ENCODE data around the gene AKAP12.
"Not testable (repeated sequence)": the region's sequence is repeated elsewhere in the genome, so short reads cannot be mapped to it uniquely, and the experiment has no call there.

Gene AKAP12

GRCh38 chr6:151340219-151340978 lies 100.6 kb downstream of the AKAP12 start:
- TF ChIP-seq, protein P1, sequence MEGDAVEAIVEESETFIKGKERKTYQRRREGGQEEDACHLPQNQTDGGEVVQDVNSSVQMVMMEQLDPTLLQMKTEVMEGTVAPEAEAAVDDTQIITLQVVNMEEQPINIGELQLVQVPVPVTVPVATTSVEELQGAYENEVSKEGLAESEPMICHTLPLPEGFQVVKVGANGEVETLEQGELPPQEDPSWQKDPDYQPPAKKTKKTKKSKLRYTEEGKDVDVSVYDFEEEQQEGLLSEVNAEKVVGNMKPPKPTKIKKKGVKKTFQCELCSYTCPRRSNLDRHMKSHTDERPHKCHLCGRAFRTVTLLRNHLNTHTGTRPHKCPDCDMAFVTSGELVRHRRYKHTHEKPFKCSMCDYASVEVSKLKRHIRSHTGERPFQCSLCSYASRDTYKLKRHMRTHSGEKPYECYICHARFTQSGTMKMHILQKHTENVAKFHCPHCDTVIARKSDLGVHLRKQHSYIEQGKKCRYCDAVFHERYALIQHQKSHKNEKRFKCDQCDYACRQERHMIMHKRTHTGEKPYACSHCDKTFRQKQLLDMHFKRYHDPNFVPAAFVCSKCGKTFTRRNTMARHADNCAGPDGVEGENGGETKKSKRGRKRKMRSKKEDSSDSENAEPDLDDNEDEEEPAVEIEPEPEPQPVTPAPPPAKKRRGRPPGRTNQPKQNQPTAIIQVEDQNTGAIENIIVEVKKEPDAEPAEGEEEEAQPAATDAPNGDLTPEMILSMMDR (IDR thresholded peaks at IDR 0.05): no peak

GRCh38 chr6:151341476-151342195 lies 101.9 kb downstream of the AKAP12 start:
- TF ChIP-seq, protein P1 (IDR thresholded peaks at IDR 0.05): no peak
- Histone ChIP-seq H3K9me3 (ENCODE audit: control insufficient read depth, low read length) (no peaks in the 10 kb centered on the region), H3K4me3 (ENCODE audit: low read depth, low read length) (no peak overlapping the region), H3K27ac (no peak overlapping the region), H3K9ac (no peak overlapping the region), H3K4me1 (no peaks in the 10 kb centered on the region), H3K27me3 (ENCODE audit: control insufficient read depth, insufficient read depth, low read length) (no peaks in the 10 kb centered on the region), H3K4me2 (ENCODE audit: low read length) (no peak overlapping the region), H3K36me3 (ENCODE audit: control insufficient read depth, insufficient read depth, low read length) (no peaks in the 10 kb centered on the region), H2AFZ (no peak overlapping the region), H3K79me2 (no peaks in the 10 kb centered on the region)

More at GRCh38 chr6:151340219-151340978, 100.6 kb downstream of the AKAP12 start:
- no peak overlapping the region for H3K4me3 ChIP-seq (ENCODE audit: low read depth, low read length)
- no peaks in the 10 kb centered on the region for H3K79me2 ChIP-seq
- H3K4me2 ChIP-seq (ENCODE audit: low read length): no peak overlapping the region
- no peaks in the 10 kb centered on the region for H3K4me1 ChIP-seq
- no peak overlapping the region for H2AFZ ChIP-seq
- H3K27ac ChIP-seq: no peak overlapping the region
- no peaks in the 10 kb centered on the region for H3K9me3 ChIP-seq (ENCODE audit: control insufficient read depth, low read length)
- H3K9ac ChIP-seq: no peak overlapping the region
- H3K27me3 ChIP-seq (ENCODE audit: control insufficient read depth, insufficient read depth, low read length): no peaks in the 10 kb centered on the region
- H3K36me3 ChIP-seq (ENCODE audit: control insufficient read depth, insufficient read depth, low read length): no peaks in the 10 kb centered on the region

- H3K9ac ChIP-seq; H3K36me3 ChIP-seq (ENCODE audit: control insufficient read depth, insufficient read depth, low read length); H3K4me2 ChIP-seq (ENCODE audit: low read length); H3K9me3 ChIP-seq (ENCODE audit: control insufficient read depth, low read length); H3K27me3 ChIP-seq (ENCODE audit: control insufficient read depth, insufficient read depth, low read length); H3K4me1 ChIP-seq; H2AFZ ChIP-seq; H3K79me2 ChIP-seq; H3K4me3 ChIP-seq (ENCODE audit: low read depth, low read length); H3K27ac ChIP-seq: not testable (repeated sequence)
Measured at GRCh38 chr6:151342750-151343149, 103.0 kb downstream of the AKAP12 start.

DNA sequence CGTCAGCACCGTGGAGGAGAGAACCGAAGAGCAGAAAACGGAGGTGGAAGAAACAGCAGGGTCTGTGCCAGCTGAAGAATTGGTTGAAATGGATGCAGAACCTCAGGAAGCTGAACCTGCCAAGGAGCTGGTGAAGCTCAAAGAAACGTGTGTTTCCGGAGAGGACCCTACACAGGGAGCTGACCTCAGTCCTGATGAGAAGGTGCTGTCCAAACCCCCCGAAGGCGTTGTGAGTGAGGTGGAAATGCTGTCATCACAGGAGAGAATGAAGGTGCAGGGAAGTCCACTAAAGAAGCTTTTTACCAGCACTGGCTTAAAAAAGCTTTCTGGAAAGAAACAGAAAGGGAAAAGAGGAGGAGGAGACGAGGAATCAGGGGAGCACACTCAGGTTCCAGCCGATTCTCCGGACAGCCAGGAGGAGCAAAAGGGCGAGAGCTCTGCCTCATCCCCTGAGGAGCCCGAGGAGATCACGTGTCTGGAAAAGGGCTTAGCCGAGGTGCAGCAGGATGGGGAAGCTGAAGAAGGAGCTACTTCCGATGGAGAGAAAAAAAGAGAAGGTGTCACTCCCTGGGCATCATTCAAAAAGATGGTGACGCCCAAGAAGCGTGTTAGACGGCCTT lies 110.0 kb downstream of the AKAP12 start:
- H3K27ac ChIP-seq: no peak overlapping the region
- H3K4me2 ChIP-seq (ENCODE audit: low read length): no peak overlapping the region
- no peaks in the 10 kb centered on the region for H3K9me3 ChIP-seq (ENCODE audit: control insufficient read depth, low read length)
- no peak overlapping the region for H3K9ac ChIP-seq
- H3K4me1 ChIP-seq: no peaks in the 10 kb centered on the region
- no peaks in the 10 kb centered on the region for H3K79me2 ChIP-seq
- TF ChIP-seq, protein P1 (IDR thresholded peaks at IDR 0.05): no peak
- H3K36me3 ChIP-seq (ENCODE audit: control insufficient read depth, insufficient read depth, low read length): no peaks in the 10 kb centered on the region
- H3K4me3 ChIP-seq (ENCODE audit: low read depth, low read length): no peak overlapping the region
- H2AFZ ChIP-seq: no peak overlapping the region
- H3K27me3 ChIP-seq (ENCODE audit: control insufficient read depth, insufficient read depth, low read length): no peaks in the 10 kb centered on the region

GRCh38 chr6:151350442-151351145 lies 110.8 kb downstream of the AKAP12 start:
- TF ChIP-seq, protein P1 (IDR thresholded peaks at IDR 0.05): no peak
- H3K27ac ChIP-seq: no peak overlapping the region
- no peaks in the 10 kb centered on the region for H3K27me3 ChIP-seq (ENCODE audit: control insufficient read depth, insufficient read depth, low read length)
- no peak overlapping the region for H2AFZ ChIP-seq
- no peaks in the 10 kb centered on the region for H3K36me3 ChIP-seq (ENCODE audit: control insufficient read depth, insufficient read depth, low read length)
- no peaks in the 10 kb centered on the region for H3K9me3 ChIP-seq (ENCODE audit: control insufficient read depth, low read length)
- no peak overlapping the region for H3K9ac ChIP-seq
- no peaks in the 10 kb centered on the region for H3K4me1 ChIP-seq
- no peaks in the 10 kb centered on the region for H3K79me2 ChIP-seq
- no peak overlapping the region for H3K4me3 ChIP-seq (ENCODE audit: low read depth, low read length)
- no peak overlapping the region for H3K4me2 ChIP-seq (ENCODE audit: low read length)

Data from parathyroid adenoma (tissue), 2 donors.